ENCODE results near the gene DCAF11.

DNA sequence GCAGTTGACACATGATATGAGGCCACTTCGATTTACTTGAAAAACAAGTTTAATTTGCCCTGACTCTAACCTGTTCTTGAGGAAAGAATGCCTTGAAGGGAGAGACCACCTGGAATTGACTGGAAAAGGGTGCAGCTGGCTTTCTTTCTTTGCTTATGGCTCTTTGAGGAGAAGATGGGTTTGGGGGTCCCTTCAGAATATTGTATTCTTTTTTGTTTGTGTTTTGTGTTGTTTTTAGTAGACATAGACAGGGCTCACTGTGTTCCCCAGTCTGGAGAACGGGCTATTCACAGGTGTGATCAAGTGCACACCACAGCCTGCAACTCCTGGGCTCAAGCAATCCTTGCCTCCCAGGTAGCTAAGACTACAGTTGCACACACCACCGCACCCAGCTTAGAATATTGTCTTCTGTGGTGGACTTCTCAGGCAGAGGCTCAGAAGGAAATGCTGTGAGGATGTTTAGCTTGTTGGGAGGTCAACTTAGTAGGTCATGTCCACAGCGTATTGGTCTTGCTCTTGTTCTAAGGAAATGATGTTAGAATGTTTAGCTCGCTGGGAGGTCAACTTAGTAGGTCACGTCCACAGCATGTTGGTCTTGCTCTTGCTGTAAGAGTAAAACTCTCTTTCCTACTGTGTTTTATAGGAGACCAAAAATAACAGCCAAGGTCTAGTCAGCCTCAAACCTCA is 1.7 kb downstream of the DCAF11 start:
- TF ChIP-seq, protein P1, sequence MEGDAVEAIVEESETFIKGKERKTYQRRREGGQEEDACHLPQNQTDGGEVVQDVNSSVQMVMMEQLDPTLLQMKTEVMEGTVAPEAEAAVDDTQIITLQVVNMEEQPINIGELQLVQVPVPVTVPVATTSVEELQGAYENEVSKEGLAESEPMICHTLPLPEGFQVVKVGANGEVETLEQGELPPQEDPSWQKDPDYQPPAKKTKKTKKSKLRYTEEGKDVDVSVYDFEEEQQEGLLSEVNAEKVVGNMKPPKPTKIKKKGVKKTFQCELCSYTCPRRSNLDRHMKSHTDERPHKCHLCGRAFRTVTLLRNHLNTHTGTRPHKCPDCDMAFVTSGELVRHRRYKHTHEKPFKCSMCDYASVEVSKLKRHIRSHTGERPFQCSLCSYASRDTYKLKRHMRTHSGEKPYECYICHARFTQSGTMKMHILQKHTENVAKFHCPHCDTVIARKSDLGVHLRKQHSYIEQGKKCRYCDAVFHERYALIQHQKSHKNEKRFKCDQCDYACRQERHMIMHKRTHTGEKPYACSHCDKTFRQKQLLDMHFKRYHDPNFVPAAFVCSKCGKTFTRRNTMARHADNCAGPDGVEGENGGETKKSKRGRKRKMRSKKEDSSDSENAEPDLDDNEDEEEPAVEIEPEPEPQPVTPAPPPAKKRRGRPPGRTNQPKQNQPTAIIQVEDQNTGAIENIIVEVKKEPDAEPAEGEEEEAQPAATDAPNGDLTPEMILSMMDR (IDR thresholded peaks at IDR 0.05; ENCODE audit: low read depth, low read length) = no peak
- no peak for TF ChIP-seq EZH2phosphoT487 (IDR thresholded peaks at IDR 0.05; ENCODE audit: low read depth)

All from OCI-LY3 (cell line).